Kidney (tissue), 14 donors: Measurements from ENCODE around the gene ZNF516. TPM values are rescaled to one million over a fixed set of nuclear protein-coding genes. Genes with fewer than 3 reads are reported as not detected.

Experiments used
- DNase-seq, 5 donors: peaks; one replicate each; pipeline ENCODE4 v3.0.0-alpha.2; 2013 to 2020
- FAIRE-seq: peaks from 2 replicates; lab custom pipeline; 2012; peaks lifted over from hg19 to GRCh38; lab: Jason Lieb, UNC
- H3K27ac ChIP-seq, 2 donors: one replicate each; pipeline ENCODE4 v1.7.0; 2013; ENCODE audit warnings: low read depth in 2 of 2, low read length in 2 of 2, inconsistent platforms in 1 of 2
- H3K27me3 ChIP-seq: one replicate; pipeline ENCODE4 v1.7.1; 2013; ENCODE audit warnings: low read length, inconsistent platforms; ENCODE audit not compliant: control insufficient read depth, insufficient read depth
- H3K36me3 ChIP-seq, 3 donors: one replicate each; pipeline versions ENCODE4 v1.7.0 to v1.7.1; 2013; ENCODE audit warnings: low read length in 3 of 3, control low read depth in 1 of 3, inconsistent platforms in 1 of 3; ENCODE audit not compliant: insufficient read depth in 3 of 3, control insufficient read depth in 2 of 3
- H3K4me1 ChIP-seq, 3 donors: one replicate each; pipeline versions ENCODE4 v1.7.0 to v1.7.1; 2013; ENCODE audit warnings: low read length in 3 of 3, inconsistent platforms in 1 of 3, low read depth in 1 of 3; ENCODE audit not compliant: control insufficient read depth in 2 of 3, insufficient read depth in 2 of 3
- H3K4me3 ChIP-seq, 3 donors: one replicate each; pipeline versions ENCODE4 v1.7.0 to v1.8.1; 2013; ENCODE audit warnings: low read length in 3 of 3, control low read depth in 1 of 3, inconsistent platforms in 1 of 3
- H3K9ac ChIP-seq, 3 donors: one replicate each; pipeline versions ENCODE4 v1.7.0 to v1.7.1; 2013; ENCODE audit warnings: low read length in 3 of 3, control low read depth in 1 of 3, inconsistent platforms in 1 of 3
- H3K9me3 ChIP-seq, 3 donors: one replicate each; pipeline versions ENCODE4 v1.7.0 to v1.7.1; 2013; ENCODE audit warnings: low read length in 3 of 3, control low read depth in 1 of 3, inconsistent platforms in 1 of 3; ENCODE audit not compliant: control insufficient read depth in 2 of 3, insufficient read depth in 1 of 3
- intact Hi-C: fragments of 100-400 bp; cut with DNase I; formaldehyde crosslinking; loops from one replicate; pipeline ENCODE4 v1.11.1; 2022
- polyA plus RNA-seq: library from polyadenylated mRNA; stranded (reverse); fragments of 350-450 nt; fragmentation: Illumina TruSeq; extraction: RNeasy Lipid Tissue Mini Kit (QIAGEN cat#74804); gene quantifications from one replicate; pipeline ENCODE4 v1.2.3, GENCODE V29; 2014; ENCODE audit warnings: low read depth, low replicate concordance; ENCODE audit not compliant: insufficient read depth
- total RNA-seq: library from RNA; stranded (reverse); fragmentation: NEBNext Ultra II Directional; extraction: Animal tissue kit (Norgen Biotek cat#: 25700); gene quantifications from one replicate; pipeline ENCODE4 v1.2.1, GENCODE V29; 2021
- TF ChIP-seq, protein P1 (sequence below): IDR thresholded peaks from 3 replicates; pipeline ENCODE4 v1.5.1; 2012; ENCODE audit warnings: mild to moderate bottlenecking, moderate library complexity, borderline replicate concordance; ENCODE audit not compliant: insufficient read depth; ENCODE audit errors: extremely low read depth
- donor health status: control.
- donor health status: control.
- donor health status: control.
- donor health status: control.
- donor health status: control.
- donor health status: DM: yes; HTN: yes; CAD: no.
- donor health status: Normal renal cell carcinoma (clear cell type).

Gene ZNF516
- total and polyA plus RNA-seq, 2 donors from 2014 or later: 6.7 to 28.7 TPM

DNA sequence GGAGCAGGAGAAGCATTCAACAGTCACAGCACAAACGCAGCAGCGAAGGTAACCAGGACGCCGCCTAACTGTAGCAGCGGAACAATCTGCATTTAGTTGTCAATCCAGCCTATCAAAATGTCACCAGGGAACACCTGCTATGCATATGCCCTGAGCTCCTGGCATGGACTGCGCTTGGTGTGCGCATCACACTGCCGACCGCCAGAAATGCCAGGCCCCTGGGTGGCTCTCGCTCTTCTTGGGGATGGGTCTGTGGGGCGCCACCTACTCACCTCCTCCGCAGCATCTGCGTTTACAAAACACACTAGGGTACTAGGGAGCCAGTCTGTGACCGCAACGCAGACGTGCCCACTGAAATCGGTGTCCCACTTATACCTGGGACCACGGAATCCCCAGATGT lies 31.7 kb downstream of the ZNF516 start:
- DNase-seq (peak in 1 of 5 donors; percentile 26), FAIRE-seq (no peak)
- intact Hi-C loops: no loop called here
- no peaks in the 10 kb centered on the region for H3K27me3 ChIP-seq
- no peak overlapping the region for H3K4me3 ChIP-seq
- H3K27ac ChIP-seq: no peak overlapping the region
- no peaks in the 10 kb centered on the region for H3K9me3 ChIP-seq
- peaks cover 0 to 11% (median 3%) of the 10 kb centered on the region in 3 donors for H3K4me1 ChIP-seq
- TF ChIP-seq, protein P1, sequence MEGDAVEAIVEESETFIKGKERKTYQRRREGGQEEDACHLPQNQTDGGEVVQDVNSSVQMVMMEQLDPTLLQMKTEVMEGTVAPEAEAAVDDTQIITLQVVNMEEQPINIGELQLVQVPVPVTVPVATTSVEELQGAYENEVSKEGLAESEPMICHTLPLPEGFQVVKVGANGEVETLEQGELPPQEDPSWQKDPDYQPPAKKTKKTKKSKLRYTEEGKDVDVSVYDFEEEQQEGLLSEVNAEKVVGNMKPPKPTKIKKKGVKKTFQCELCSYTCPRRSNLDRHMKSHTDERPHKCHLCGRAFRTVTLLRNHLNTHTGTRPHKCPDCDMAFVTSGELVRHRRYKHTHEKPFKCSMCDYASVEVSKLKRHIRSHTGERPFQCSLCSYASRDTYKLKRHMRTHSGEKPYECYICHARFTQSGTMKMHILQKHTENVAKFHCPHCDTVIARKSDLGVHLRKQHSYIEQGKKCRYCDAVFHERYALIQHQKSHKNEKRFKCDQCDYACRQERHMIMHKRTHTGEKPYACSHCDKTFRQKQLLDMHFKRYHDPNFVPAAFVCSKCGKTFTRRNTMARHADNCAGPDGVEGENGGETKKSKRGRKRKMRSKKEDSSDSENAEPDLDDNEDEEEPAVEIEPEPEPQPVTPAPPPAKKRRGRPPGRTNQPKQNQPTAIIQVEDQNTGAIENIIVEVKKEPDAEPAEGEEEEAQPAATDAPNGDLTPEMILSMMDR: no peak
- H3K36me3 ChIP-seq: peaks cover 0 to 2% (median 2%) of the 10 kb centered on the region in 3 donors
- no peak overlapping the region for H3K9ac ChIP-seq

DNA sequence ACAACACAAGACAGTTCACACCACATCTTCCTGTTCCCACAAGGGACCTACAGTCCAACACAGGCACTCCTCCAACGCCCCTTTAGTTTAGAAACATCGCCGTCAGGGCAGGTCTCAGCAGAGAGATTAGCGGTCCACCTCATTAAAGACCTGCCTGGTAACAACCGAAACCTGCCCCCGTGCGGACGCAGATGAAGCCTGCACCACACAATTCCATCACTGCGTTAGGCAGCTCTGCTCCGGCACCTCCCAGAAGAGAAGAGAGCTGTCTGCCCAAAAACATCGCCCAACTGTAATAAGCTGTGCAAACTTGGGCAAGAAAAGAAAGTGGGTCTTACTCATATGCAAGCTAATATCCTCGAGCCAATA lies 32.7 kb downstream of the ZNF516 start:
- no peak overlapping the region for H3K27ac ChIP-seq
- no peaks in the 10 kb centered on the region for H3K9me3 ChIP-seq
- H3K9ac ChIP-seq: no peak overlapping the region
- H3K4me1 ChIP-seq: peaks cover 0 to 9% (median 0%) of the 10 kb centered on the region in 3 donors
- peaks cover 0 to 2% (median 2%) of the 10 kb centered on the region in 3 donors for H3K36me3 ChIP-seq
- intact Hi-C loops: no loop called here
- TF ChIP-seq, protein P1: no peak
- peak in 1 of 5 donors; percentile 27 for DNase-seq
- no peak for FAIRE-seq
- H3K27me3 ChIP-seq: no peaks in the 10 kb centered on the region
- H3K4me3 ChIP-seq: no peak overlapping the region

DNA sequence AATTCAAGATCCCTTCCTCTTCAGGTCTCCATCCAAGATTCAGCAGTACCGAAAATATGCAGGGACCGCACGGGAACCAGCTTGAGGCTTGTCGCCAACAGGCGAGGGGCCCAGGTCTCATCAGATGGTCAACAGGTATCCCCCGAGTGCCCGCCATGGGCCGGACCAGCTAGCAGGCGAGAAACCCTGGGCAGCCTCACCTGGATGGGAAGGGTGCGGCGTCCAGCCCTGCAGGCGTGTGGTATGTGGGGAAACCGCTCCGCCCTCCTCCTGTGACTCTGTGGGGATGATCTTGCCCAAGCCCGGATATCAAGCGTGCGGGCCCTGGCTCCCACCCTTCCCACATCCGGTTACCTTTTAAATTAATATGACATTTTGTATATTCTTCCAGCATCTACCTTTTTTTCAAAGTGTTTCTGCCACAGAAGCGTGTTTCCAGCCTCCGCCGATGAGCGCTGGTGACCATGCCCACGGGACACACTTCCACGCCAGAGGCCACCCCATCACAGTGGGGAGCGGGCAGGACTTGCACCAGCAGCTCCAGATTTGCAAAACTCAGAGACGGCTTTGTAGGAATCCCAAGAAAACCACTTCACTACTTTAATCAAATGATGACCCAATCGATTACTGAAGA lies 33.2 kb downstream of the ZNF516 start:
- TF ChIP-seq, protein P1: no peak
- peaks cover 0 to 9% (median 0%) of the 10 kb centered on the region in 3 donors for H3K4me1 ChIP-seq
- peak in 1 of 5 donors; percentile 30 for DNase-seq
- H3K9me3 ChIP-seq: no peaks in the 10 kb centered on the region
- no peak overlapping the region for H3K27ac ChIP-seq
- peaks cover 0 to 2% (median 2%) of the 10 kb centered on the region in 3 donors for H3K36me3 ChIP-seq
- no peak overlapping the region for H3K4me3 ChIP-seq
- intact Hi-C loops: no loop called here
- no peaks in the 10 kb centered on the region for H3K27me3 ChIP-seq
- no peak overlapping the region for H3K9ac ChIP-seq
- FAIRE-seq: no peak
